Astrocyte (in vitro differentiated cells and primary cell): ENCODE data around the gene UQCC5.

Source experiments
- EZH2 ChIP-seq: IDR thresholded peaks from 2 replicates; pipeline ENCODE4 v1.6.1; 2012; ENCODE audit warnings: mild to moderate bottlenecking, low read length, inconsistent platforms; ENCODE audit not compliant: insufficient read depth
- TF ChIP-seq, protein P1 (sequence below): IDR thresholded peaks from 2 replicates; pipeline ENCODE4 v1.5.1; 2011; ENCODE audit warnings: low read depth, mild to moderate bottlenecking, inconsistent platforms, low read length, moderate library complexity; ENCODE audit not compliant: insufficient read depth

DNA sequence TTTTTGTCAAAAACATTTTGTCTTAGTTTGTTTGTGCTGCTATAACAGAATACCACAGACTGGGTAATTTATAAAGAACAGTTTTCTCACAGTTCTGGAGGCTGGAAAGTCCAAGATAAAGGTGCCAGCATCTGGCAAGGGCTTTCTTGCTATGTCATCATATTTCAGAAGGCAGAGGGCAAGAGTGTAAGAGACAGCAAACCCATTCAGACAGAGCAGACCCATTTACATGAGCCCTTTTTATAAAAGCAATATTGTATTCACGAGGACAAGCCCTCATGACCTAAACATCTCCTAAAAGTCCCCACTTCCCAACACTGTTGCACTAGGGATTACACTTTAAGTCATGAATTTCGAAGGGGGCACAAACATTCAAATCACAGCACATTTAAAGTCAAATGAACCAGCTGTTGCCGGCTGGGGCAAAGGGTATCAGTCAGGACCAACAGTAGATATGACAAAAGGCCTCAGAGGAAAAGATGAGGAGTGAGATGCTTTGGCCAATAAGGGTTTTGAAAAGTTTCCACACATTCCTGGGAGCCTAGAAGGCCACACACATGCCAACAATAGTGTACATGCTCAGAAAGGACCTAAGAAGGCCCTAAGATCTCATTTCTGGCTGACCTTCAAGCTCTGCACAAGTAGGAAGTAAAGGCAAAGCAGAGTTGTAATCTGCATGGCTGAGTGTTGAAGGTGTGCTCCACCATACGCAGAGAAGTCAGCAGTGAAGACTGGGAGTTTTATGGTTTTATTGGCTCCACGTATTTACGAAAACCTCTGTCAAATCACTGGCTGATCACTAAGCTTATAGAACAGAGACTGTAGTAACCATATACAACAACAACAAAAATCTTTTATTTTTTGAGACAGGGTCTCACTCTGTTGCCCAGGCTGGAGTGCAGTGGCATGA lies 37.9 kb downstream of the UQCC5 start:
- no peak for TF ChIP-seq EZH2
- TF ChIP-seq, protein P1, sequence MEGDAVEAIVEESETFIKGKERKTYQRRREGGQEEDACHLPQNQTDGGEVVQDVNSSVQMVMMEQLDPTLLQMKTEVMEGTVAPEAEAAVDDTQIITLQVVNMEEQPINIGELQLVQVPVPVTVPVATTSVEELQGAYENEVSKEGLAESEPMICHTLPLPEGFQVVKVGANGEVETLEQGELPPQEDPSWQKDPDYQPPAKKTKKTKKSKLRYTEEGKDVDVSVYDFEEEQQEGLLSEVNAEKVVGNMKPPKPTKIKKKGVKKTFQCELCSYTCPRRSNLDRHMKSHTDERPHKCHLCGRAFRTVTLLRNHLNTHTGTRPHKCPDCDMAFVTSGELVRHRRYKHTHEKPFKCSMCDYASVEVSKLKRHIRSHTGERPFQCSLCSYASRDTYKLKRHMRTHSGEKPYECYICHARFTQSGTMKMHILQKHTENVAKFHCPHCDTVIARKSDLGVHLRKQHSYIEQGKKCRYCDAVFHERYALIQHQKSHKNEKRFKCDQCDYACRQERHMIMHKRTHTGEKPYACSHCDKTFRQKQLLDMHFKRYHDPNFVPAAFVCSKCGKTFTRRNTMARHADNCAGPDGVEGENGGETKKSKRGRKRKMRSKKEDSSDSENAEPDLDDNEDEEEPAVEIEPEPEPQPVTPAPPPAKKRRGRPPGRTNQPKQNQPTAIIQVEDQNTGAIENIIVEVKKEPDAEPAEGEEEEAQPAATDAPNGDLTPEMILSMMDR: no peak
